ENCODE measurements around the gene PMEPA1.

DNA sequence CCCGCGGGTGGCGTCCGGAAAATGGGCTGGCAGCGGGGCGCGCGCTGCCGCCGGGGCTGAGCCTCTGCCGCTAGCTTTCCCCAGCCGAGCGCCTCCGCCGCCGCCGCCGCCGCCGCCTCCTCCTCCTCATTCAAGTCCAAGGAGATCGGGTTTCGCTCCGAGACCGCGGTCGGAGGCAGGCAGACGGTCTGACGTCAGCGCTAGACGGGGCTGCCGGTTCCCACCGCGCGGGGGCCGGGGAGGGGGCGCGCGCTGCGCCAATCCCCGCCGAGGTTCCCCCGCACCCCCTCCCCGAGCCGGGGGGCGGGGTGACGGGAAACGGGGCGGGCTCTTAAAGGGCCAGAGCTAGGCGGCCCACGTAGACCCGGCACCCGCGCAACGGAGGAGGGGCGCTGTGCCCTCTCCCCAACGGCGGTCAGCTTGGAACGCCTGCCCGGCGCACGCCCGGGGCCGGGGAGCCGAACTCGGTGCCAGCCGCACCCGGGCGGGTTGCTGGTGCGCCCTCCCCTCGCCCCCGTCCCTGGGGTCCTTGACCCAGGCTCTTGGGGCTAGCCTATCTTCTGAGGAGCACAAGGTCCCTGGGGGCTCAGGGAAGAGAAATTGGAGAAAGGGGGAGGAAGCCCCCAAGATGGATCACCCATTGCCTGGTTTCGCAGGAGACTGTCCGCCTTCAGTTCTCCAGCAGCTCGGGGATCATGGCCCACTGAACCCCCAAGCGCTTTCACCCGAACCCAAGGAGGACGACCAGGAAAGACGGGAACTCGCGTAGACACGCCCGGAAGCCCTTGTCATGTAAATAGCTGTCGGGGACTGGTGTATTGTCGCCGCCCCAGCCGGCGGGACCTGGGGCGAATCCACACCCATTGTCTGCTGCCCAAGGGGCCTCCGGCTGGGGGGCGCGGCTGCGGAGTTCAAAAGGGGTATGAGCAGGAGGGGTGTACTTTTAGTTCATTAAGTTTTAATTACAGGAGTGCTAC is at the start of gene PMEPA1:
- TF ChIP-seq FOXM1 (IDR thresholded peaks at IDR 0.05; ENCODE audit: borderline replicate concordance) (peak; percentile 84), TARDBP (IDR thresholded peaks at IDR 0.05) (no peak), SUZ12 (IDR thresholded peaks at IDR 0.05) (no peak), NFRKB (IDR thresholded peaks at IDR 0.05) (no peak), L3MBTL2 (conservative IDR thresholded peaks at IDR 0.05) (no peak), FOXK2 (IDR thresholded peaks at IDR 0.05) (no peak), ELF4 (IDR thresholded peaks at IDR 0.05) (no peak), SP1 (IDR thresholded peaks at IDR 0.05) (no peak), FOXA1 (IDR thresholded peaks at IDR 0.05) (no peak), ARNT (IDR thresholded peaks at IDR 0.05) (no peak), HDGF (IDR thresholded peaks at IDR 0.05; ENCODE audit: borderline replicate concordance) (no peak), ZNF384 (IDR thresholded peaks at IDR 0.05) (no peak), BHLHE40 (IDR thresholded peaks at IDR 0.05; ENCODE audit: borderline replicate concordance) (no peak)
- TF ChIP-seq, protein P1, sequence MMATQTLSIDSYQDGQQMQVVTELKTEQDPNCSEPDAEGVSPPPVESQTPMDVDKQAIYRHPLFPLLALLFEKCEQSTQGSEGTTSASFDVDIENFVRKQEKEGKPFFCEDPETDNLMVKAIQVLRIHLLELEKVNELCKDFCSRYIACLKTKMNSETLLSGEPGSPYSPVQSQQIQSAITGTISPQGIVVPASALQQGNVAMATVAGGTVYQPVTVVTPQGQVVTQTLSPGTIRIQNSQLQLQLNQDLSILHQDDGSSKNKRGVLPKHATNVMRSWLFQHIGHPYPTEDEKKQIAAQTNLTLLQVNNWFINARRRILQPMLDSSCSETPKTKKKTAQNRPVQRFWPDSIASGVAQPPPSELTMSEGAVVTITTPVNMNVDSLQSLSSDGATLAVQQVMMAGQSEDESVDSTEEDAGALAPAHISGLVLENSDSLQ (IDR thresholded peaks at IDR 0.05): no peak

All from HEK293T (cell line).